ENCODE data around the gene PHF1. TPM values are rescaled to one million over a fixed set of nuclear protein-coding genes. Genes with fewer than 3 reads are reported as not detected.

PHF1 gene
- total and polyA plus RNA-seq, 2 of the 13 experiments (the other 11 are each of a cell fraction or from before 2014, with no cell fraction given): 25.4 to 61.9 TPM

DNA sequence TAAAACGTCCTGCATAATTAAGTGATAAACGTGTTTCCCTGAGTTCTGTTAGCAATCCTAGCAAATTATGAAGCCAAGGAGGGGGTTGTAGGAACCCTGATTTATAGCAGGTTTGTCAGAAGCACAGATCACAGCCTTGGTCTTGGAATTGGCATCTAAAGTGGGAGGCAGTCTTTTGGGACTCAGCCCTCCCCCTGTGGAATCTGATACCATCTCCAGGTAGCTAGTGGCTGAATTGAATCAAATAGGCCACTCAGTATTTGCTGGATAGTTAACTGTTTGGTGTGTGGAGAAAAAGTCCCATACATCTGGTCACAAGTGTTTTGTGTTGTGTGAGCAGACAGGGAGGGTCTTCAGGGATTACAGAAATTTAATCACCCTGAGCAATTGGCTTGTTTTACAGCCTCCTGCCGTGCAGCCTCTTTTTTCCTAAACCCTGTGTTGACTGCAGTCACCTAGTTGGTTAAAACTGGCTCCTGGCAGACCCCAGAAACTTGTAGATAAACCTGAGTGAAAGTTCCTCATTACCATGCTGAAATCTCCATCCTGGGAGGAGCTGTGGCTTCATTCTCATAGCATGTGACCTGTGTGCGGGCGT lies 38.2 kb upstream of the PHF1 start (continued):
- TF ChIP-seq, protein P1, sequence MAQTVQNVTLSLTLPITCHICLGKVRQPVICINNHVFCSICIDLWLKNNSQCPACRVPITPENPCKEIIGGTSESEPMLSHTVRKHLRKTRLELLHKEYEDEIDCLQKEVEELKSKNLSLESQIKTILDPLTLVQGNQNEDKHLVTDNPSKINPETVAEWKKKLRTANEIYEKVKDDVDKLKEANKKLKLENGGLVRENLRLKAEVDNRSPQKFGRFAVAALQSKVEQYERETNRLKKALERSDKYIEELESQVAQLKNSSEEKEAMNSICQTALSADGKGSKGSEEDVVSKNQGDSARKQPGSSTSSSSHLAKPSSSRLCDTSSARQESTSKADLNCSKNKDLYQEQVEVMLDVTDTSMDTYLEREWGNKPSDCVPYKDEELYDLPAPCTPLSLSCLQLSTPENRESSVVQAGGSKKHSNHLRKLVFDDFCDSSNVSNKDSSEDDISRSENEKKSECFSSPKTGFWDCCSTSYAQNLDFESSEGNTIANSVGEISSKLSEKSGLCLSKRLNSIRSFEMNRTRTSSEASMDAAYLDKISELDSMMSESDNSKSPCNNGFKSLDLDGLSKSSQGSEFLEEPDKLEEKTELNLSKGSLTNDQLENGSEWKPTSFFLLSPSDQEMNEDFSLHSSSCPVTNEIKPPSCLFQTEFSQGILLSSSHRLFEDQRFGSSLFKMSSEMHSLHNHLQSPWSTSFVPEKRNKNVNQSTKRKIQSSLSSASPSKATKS (CRISPR knock-in tag; IDR thresholded peaks at IDR 0.05): no peak
- TF ChIP-seq ZBTB7B (CRISPR knock-in tag; IDR thresholded peaks at IDR 0.05) (no peak), ZXDC (CRISPR knock-in tag; IDR thresholded peaks at IDR 0.05) (no peak), CAMTA2 (CRISPR knock-in tag; IDR thresholded peaks at IDR 0.05; ENCODE audit: borderline replicate concordance) (no peak)

- H3K79me2 ChIP-seq (ENCODE audit: insufficient read depth, low read length): no peaks in the 10 kb centered on the region
- POLR2A ChIA-PET: interaction anchor here (1.4 kb wide), 1 partner anchor 56 kb away, joined by 3 read pairs; the partner anchor contains the start of gene ZBTB22
- no peak overlapping the region for H3K9ac ChIP-seq (ENCODE audit: insufficient read depth, low read depth, low read length)
- no peaks in the 10 kb centered on the region for H3K9me3 ChIP-seq (ENCODE audit: low read length)
- in situ Hi-C loops (cut with HindIII; ENCODE audit: extremely low pct_ligation_motif_present, low pct_unique_long_range_greater_than_20kb): no loop called here
- ATAC-seq (no peak), FAIRE-seq (no peak), DNase-seq (ENCODE audit: low spot score) (no peak)
- no TSS peak for BruUV-seq (replicated peaks)
- H2AFZ ChIP-seq (ENCODE audit: low read length): no peak overlapping the region
- intact Hi-C loops (cut with micrococcal nuclease; ENCODE audit: unreplicated experiment): no loop called here
- 15% methylated on average over 8 of the region's 8 CpGs for WGBS (ENCODE audit: low lambda C conversion rate)
- H3K4me1 ChIP-seq (ENCODE audit: insufficient read depth, low read length): peaks cover 14% of the 10 kb centered on the region
- no peak overlapping the region for H3K27ac ChIP-seq (ENCODE audit: extremely low read length, insufficient read depth, low read length)
- H3K27me3 ChIP-seq (ENCODE audit: control insufficient read depth in 1 of 2, insufficient read depth in 2 of 2, low read length in 2 of 2): no peaks in the 10 kb centered on the region
- CTCF ChIA-PET (ENCODE audit: low intra/inter-chr PET ratio, low total read pairs): no interaction called here
- no peaks in the 10 kb centered on the region for H3K36me3 ChIP-seq (replicated peaks in 1 of 2; ENCODE audit: control insufficient read depth in 1 of 2, insufficient read depth in 2 of 2, low read length in 2 of 2)
- no peak overlapping the region for H3K4me3 ChIP-seq (replicated peaks in 1 of 3; ENCODE audit: insufficient read depth in 1 of 3, low read depth in 2 of 3, low read length in 3 of 3)
- no peak overlapping the region for H3K4me2 ChIP-seq (ENCODE audit: low read depth, low read length)
- H4K20me1 ChIP-seq (ENCODE audit: insufficient read depth, low read length): no peaks in the 10 kb centered on the region
- TF ChIP-seq MBD4 (IDR thresholded peaks at IDR 0.05; ENCODE audit: borderline replicate concordance, low read length) (no peak), ZNF777 (CRISPR knock-in tag; IDR thresholded peaks at IDR 0.05) (no peak), ZBTB1 (CRISPR knock-in tag; IDR thresholded peaks at IDR 0.05; ENCODE audit: borderline replicate concordance) (no peak), ZNF280B (CRISPR knock-in tag; IDR thresholded peaks at IDR 0.05; ENCODE audit: borderline replicate concordance) (no peak), POGK (CRISPR knock-in tag; conservative IDR thresholded peaks at IDR 0.05) (no peak), SMAD1 (CRISPR knock-in tag; IDR thresholded peaks at IDR 0.05; ENCODE audit: borderline replicate concordance, low read depth) (no peak), SP4 (CRISPR knock-in tag; IDR thresholded peaks at IDR 0.05) (no peak), SALL2 (CRISPR knock-in tag; IDR thresholded peaks at IDR 0.05) (no peak)
Measured at GRCh38 chr6:33373960-33374910, 36.6 kb upstream of the PHF1 start.
